GM18870 (cell line): ENCODE data around the gene PTGFR.

Experiments
- ATAC-seq: cut with Tn5 transposase; IDR thresholded peaks from one replicate; pipeline ENCODE4 v1.9.1; 2021; ENCODE audit warnings: moderate library complexity; ENCODE audit not compliant: unreplicated experiment

PTGFR gene

GRCh38 chr1:78490861-78491450 is at the start of gene PTGFR:
TSS of gene PTGFR (plus strand) at chr1:78490974. CDS start at chr1:78492744, 1,770 bp downstream.
- ATAC-seq, result no peak

- ATAC-seq, result no peak
Observed at GRCh38 chr1:78441921-78442320, 48.9 kb upstream of the PTGFR start.

GRCh38 chr1:78447086-78447485 is 43.7 kb upstream of the PTGFR start:
- no peak for ATAC-seq

- no peak for ATAC-seq
Observed at GRCh38 chr1:78464449-78464891, 26.3 kb upstream of the PTGFR start.

GRCh38 chr1:78465143-78465542 is 25.6 kb upstream of the PTGFR start:
- ATAC-seq, result no peak

GRCh38 chr1:78468521-78468920 is 22.3 kb upstream of the PTGFR start:
- no peak for ATAC-seq

- ATAC-seq, result no peak
Observed at GRCh38 chr1:78469576-78469975, 21.2 kb upstream of the PTGFR start.

GRCh38 chr1:78471890-78472620 is 18.7 kb upstream of the PTGFR start:
- ATAC-seq, result no peak

GRCh38 chr1:78472851-78473496 is 17.8 kb upstream of the PTGFR start:
- no peak for ATAC-seq

- no peak for ATAC-seq
Observed at GRCh38 chr1:78474092-78474491, 16.7 kb upstream of the PTGFR start.

- no peak for ATAC-seq
Observed at GRCh38 chr1:78475888-78476610, 14.7 kb upstream of the PTGFR start.

GRCh38 chr1:78483903-78484302 is 6.9 kb upstream of the PTGFR start:
- ATAC-seq, result no peak

GRCh38 chr1:78491451-78492071 is 787 bp downstream of the PTGFR start:
- ATAC-seq, result no peak

- ATAC-seq, result no peak
Observed at GRCh38 chr1:78492386-78492950, 1.7 kb downstream of the PTGFR start.

- ATAC-seq, result no peak
Observed at GRCh38 chr1:78493451-78493850, 2.7 kb downstream of the PTGFR start.

- ATAC-seq, result no peak
Observed at GRCh38 chr1:78497201-78497600, 6.4 kb downstream of the PTGFR start.

- ATAC-seq, result no peak
Observed at GRCh38 chr1:78500529-78500928, 9.8 kb downstream of the PTGFR start.

- ATAC-seq, result no peak
Observed at GRCh38 chr1:78501203-78501602, 10.4 kb downstream of the PTGFR start.

GRCh38 chr1:78511334-78511733 is 20.6 kb downstream of the PTGFR start:
- no peak for ATAC-seq

- ATAC-seq, result no peak
Observed at GRCh38 chr1:78516716-78517115, 25.9 kb downstream of the PTGFR start.

GRCh38 chr1:78519446-78519845 is 28.7 kb downstream of the PTGFR start:
- ATAC-seq, result no peak
